ENCODE results near the gene CEP120.
A peak's percentile ranks its signal among the peaks of the same experiment; 100 is the strongest.
"Not testable (repeated sequence)": the region's sequence is repeated elsewhere in the genome, so short reads cannot be mapped to it uniquely, and the experiment has no call there.

The CEP120 gene

DNA sequence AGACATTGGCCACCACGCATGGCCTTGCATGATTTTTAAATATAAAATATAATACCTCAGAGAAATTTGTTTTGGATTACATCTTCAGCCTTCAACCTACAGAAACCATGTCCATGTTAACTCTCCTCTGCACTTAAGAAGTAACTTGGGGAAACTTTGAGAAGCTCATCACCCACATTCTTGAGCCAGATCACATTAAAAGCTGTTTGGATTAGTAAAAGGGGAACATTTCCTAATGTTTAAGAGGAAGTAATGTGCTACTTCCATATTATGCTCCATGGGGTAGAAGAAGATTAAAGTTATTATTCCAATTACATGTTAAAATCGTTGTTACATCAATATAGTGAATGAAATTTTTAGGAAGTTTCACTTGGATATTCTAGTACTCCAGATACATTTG is 10.4 kb upstream of the CEP120 start:
- DNase-seq (ENCODE audit: low read depth, low spot score), result no peak
- CTCF ChIA-PET, result interaction anchor here (2.7 kb wide), 1 partner anchor 10 kb away, joined by 17 read pairs; the partner anchor contains the start of gene CEP120
- TF ChIP-seq, protein P1, sequence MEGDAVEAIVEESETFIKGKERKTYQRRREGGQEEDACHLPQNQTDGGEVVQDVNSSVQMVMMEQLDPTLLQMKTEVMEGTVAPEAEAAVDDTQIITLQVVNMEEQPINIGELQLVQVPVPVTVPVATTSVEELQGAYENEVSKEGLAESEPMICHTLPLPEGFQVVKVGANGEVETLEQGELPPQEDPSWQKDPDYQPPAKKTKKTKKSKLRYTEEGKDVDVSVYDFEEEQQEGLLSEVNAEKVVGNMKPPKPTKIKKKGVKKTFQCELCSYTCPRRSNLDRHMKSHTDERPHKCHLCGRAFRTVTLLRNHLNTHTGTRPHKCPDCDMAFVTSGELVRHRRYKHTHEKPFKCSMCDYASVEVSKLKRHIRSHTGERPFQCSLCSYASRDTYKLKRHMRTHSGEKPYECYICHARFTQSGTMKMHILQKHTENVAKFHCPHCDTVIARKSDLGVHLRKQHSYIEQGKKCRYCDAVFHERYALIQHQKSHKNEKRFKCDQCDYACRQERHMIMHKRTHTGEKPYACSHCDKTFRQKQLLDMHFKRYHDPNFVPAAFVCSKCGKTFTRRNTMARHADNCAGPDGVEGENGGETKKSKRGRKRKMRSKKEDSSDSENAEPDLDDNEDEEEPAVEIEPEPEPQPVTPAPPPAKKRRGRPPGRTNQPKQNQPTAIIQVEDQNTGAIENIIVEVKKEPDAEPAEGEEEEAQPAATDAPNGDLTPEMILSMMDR (IDR thresholded peaks at IDR 0.05; ENCODE audit: insufficient read depth, low read length, missing control alignments), result no peak
- POLR2A ChIA-PET, result no interaction called here
- no peak overlapping the region for H3K4me3 ChIP-seq (ENCODE audit: low read depth, low read length)

DNA sequence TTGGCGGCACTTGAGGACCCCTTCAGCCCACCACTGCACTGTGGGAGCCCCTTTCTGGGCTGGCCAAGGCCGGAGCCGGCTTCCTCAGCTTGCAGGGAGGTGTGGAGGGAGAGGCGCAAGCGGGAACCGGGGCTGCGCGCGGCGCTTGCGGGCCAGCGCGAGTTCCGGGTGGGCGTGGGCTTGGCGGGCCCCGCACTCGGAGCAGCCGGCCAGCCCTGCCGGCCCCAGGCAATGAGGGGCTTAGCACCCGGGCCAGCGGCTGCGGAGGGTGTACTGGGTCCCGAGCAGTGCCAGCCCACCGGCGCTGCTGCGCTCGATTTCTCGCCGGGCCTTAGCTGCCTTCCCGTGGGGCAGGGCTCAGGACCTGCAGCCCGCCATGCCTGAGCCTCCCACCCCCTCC is 7.2 kb upstream of the CEP120 start:
- H3K4me3 ChIP-seq (ENCODE audit: low read depth, low read length); CTCF ChIA-PET: not testable (repeated sequence)

DNA sequence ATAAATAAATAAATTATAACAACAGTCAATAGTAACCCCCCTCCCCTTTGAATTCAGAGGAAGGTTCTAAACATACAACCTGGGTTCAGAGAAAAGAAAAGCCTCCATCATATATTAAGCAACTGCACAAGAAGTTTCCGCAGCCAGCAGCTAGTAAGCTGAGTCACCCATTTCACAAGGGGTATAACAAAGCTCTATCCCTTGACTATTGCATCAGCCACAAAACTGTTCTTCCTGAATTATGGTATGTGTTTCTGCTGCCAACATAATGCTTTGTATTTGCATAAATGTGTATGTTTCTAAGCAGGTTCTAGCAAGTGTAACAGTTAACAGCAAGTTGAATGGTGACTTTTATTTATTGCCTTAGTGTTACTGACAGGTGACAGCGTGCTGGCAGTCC is 6.8 kb upstream of the CEP120 start:
- no peak overlapping the region for H3K4me3 ChIP-seq (ENCODE audit: low read depth, low read length)
- peak; percentile 61 for DNase-seq (ENCODE audit: low read depth, low spot score)
- TF ChIP-seq, protein P1 (IDR thresholded peaks at IDR 0.05; ENCODE audit: insufficient read depth, low read length, missing control alignments), result no peak
- ChIA-PET CTCF (no interaction called here), POLR2A (no interaction called here)

More for the DNA sequence above, 7.2 kb upstream of the CEP120 start:
- POLR2A ChIA-PET; DNase-seq (ENCODE audit: low read depth, low spot score): not testable (repeated sequence)

DNA sequence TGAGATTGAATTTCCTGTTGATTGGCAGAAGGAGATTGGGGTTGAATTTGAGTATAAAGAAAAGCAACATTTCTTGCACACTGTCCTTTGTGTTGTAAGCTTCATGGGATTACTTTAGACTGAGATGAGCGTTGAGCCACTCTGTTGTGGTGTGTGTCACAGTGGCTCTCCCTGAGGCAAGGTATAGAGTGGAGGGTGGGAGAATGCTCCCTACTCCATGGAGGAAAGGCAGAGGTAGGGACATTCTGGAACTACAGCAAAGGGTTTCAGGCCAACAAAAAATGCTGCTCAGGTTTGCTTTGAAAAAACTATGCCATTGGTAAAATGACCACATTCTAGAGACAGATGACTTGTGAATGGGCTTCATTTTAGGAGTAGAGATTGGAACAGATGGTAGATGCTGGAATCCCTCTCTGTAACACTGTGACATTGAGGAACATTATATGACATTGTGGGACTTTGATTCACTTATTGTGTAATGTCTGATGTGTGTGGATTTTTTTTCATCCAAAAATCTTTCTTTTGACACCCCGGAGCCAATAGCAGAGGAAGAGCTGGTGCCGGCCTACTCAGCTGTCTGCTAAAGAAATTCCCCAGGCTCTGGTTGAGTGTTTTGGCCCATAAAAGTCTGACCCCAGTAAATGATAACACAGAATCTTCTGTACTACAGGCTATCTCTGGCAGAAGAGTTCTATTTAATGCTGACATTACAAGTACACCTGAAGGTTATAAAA is 6.2 kb upstream of the CEP120 start:
- CTCF ChIA-PET, result no interaction called here
- no peak overlapping the region for H3K4me3 ChIP-seq (ENCODE audit: low read depth, low read length)
- no peak for DNase-seq (ENCODE audit: low read depth, low spot score)
- POLR2A ChIA-PET, result no interaction called here
- TF ChIP-seq, protein P1 (IDR thresholded peaks at IDR 0.05; ENCODE audit: insufficient read depth, low read length, missing control alignments), result no peak

DNA sequence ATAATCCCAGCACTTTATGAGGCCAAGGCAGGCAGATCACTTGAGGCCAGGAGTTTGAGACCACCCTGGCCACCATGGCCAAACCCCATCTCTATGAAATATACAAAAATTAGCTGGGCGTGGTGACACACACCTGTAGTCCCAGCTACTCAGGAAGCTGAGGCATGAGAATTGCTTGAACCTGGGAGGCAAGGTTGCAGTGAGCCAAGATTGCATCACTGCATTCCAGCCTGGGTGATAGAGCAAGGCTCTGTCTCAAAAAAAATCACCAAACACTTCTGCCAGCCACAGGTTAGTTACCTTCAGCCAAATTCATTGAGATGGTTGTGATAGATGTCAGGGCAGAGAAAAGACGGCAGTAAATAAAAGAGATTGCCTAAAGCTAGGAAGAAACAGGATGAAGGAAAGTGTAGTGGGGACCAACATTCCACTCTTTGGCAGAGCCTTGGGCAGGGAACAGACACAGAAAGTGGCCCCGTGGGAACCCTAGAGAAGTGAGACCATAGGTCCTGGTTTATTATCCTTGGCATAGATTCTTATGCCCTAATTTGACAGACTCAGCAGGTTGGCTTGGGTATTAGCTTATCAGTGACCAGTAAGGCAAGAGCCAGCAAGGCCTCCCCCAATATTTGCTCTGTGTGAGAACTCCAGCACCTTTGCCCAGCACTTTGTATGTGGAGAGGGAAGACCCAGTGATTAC is 5.5 kb upstream of the CEP120 start:
- TF ChIP-seq, protein P1 (IDR thresholded peaks at IDR 0.05; ENCODE audit: insufficient read depth, low read length, missing control alignments), result no peak
- no peak for DNase-seq (ENCODE audit: low read depth, low spot score)
- ChIA-PET CTCF (interaction anchor here (1.6 kb wide), 1 partner anchor 182 kb away, joined by 9 read pairs; no protein-coding TSS in a partner anchor), POLR2A (no interaction called here)
- H3K4me3 ChIP-seq (ENCODE audit: low read depth, low read length), result no peak overlapping the region

DNA sequence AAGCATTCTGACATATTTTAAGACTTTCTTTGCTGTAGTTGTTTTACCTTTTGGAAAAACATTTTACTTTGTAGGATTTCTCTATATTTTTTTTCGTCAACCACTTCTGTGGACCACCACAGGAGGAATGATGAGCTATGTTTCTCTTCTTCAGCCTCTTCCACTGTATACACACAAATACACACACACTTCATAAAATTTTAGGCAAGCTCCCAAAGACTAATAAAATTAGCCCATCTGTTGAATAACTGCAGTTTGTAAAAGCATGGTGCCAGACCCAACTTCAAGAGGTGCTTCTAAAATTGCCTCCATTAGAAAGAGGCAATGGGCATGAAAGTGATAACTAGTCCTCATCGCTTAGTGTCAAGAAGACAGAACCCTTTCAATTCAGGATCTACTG is 4.1 kb upstream of the CEP120 start:
- ChIA-PET CTCF (interaction anchor here (1.6 kb wide), 1 partner anchor 183 kb away, joined by 9 read pairs; no protein-coding TSS in a partner anchor), POLR2A (no interaction called here)
- H3K4me3 ChIP-seq (ENCODE audit: low read depth, low read length), result no peak overlapping the region
- no peak for DNase-seq (ENCODE audit: low read depth, low spot score)
- TF ChIP-seq, protein P1 (IDR thresholded peaks at IDR 0.05; ENCODE audit: insufficient read depth, low read length, missing control alignments), result no peak
